PC-9 (cell line): ENCODE results near the gene CLCN2.

Experiments
- CTCF ChIP-seq: fragments of 200-600 bp; sonication (generic); conservative IDR thresholded peaks from 2 replicates; pipeline ENCODE4 v1.6.1; 2017; ENCODE audit warnings: mixed run types, antibody characterized with exemption, mild to moderate bottlenecking, moderate library complexity
- EZH2 ChIP-seq: fragments of 200-600 bp; sonication (generic); IDR thresholded peaks from 2 replicates; pipeline ENCODE4 v1.8.0; 2017; ENCODE audit warnings: antibody characterized with exemption, low read depth

GRCh38 chr3:184409946-184410500, 48.6 kb upstream of the CLCN2 start:
- TF ChIP-seq CTCF, result no peak
- no peak for TF ChIP-seq EZH2
